ENCODE measurements around the gene ALOX5. TPM values are rescaled to one million over a fixed set of nuclear protein-coding genes. Genes with fewer than 3 reads are reported as not detected.
"Not testable (repeated sequence)": the region's sequence is repeated elsewhere in the genome, so short reads cannot be mapped to it uniquely, and the experiment has no call there.

Gene ALOX5
- total RNA-seq, 1 experiment from 2014 or later: not detected

- DNase-seq (ENCODE audit: low read depth): no peak
Observed at GRCh38 chr10:45404770-45405120, 30.7 kb downstream of the ALOX5 start.

GRCh38 chr10:45407542-45407941 lies 33.5 kb downstream of the ALOX5 start:
- DNase-seq (ENCODE audit: low read depth): no peak

DNA sequence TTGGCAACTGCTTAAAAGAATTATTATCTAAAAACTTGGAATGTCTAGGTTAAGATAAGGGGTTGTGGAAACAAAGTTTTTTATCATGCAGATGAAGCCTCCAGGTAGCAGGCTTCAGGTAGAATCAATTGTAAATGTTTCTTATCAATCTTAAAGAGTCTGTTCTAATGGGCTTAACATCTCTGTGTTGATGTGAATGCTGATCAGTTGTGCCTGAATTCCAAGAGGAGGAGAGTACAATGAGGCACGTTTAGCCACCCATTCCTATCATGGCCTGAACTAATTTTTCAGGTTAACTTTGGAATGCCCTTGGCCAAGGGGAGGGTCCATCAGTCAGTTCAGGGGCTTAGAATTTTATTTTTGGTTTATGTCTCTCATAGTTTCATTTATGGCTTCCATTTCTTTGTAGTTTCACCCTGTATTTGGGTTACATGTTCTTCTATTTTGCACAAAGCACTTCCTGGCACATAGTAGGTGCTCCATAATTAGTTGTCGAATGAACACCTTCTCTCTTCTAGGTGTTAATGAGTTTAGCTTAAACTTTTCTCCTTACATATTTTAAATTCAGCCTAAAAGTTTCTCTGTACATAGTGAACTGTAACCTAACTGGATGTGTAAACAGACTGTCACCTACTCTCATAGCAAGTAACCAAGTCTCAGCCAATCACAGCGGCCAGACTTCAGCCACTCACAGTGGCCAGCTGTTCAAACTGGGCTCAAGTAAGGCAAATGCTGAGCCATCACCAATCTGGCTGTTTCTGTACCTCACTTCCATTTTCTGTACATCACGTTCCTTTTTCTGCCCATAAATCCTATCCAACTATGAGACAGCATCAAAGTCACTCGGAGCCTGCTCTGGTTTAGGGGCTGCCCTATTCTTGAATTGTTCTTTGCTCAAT lies 34.7 kb downstream of the ALOX5 start:
- no peak for DNase-seq (ENCODE audit: low read depth)

- DNase-seq (ENCODE audit: low read depth): not testable (repeated sequence)
Observed at GRCh38 chr10:45409347-45409746, 35.3 kb downstream of the ALOX5 start.

DNA sequence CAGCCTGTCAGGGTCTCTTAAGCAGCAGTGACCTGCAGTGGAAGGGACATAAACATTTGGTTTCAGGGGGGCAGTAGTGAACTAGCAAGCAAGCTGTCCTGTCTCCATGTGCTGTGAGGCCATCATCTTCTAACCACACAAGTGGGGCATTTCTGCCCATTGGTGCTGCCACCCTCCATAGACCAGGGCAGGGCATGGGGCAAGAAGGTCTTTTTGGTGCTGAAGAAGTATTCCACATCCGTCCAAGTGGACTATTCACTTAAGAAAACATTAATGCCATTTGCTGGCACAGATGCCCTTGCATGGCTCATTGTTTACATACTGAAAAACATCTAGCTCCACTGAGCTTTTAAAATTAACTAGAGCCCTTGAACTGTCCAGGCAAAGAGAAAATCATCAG lies 35.8 kb downstream of the ALOX5 start:
- no peak for DNase-seq (ENCODE audit: low read depth)

DNA sequence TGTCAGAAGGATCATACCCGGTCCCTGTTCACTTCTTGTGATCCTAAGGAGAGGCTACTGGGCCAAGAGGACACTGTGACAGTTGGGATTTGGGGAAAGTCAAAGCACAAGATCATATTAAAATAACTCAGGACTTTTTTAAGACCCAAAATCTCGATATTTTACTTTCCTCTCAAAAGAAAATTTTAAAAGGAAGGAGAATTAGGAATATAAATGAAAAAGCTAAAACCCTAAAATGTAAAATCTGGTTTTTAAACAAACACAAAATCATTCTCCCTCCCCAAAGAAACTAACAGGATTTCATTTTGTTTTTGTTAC lies 36.4 kb downstream of the ALOX5 start:
- no peak for DNase-seq (ENCODE audit: low read depth)

DNA sequence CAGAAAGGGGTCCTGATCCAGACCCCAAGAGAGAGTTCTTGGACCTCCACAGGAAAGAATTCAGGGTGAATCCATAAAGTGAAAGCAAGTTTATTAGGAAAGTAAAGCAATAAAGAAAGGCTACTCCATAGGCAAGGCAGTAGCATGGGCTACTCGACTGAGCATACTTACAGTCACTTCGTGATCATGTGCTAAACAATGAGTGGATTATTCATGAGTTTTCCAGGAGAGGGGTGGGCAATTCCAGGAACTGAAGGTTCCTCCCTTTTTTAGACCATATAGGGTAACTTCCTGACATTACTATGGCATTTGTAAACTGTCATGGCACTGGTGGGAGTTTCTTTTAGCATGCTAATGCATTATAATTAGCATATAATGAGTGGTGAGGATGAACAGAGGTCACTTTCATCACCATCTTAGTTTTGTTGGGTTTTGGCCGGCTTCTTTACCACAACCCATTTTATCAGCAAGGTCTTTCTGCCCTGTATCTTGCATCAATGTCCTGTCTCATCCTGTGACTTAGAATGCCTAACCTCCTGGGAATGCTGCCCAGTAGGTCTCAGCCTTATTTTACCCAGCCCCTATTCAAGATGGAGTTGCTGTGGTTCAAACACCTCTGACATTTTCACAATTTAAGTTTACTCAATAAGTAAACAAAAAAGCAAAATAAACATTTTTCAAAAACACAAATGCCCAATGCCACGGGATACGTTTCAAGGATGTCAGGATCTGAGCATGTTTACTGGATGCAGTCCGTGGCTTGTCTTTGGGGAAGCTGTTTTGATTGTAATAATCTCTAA lies 37.0 kb downstream of the ALOX5 start:
- no peak for DNase-seq (ENCODE audit: low read depth)

DNA sequence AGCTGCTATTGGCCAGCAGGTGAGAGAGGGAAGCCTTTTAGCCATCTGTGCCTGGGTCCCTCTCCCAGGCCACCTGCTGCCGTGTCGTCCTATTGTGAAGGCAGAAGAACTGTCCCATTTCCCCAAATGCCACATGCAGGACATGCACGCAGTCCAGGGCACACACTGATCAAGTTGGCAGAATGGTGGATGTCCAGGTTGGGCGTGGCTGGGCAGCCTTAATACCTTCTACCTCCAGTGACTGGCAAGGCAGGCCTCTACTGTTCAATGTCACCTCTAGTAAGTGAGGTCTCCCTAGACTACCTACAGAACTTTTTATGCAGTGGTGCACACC lies 37.6 kb downstream of the ALOX5 start:
- no peak for DNase-seq (ENCODE audit: low read depth)

GRCh38 chr10:45415062-45415461 lies 41.0 kb downstream of the ALOX5 start:
- DNase-seq (ENCODE audit: low read depth): not testable (repeated sequence)

- DNase-seq (ENCODE audit: low read depth): no peak
Observed at GRCh38 chr10:45416603-45417002, 42.6 kb downstream of the ALOX5 start.

DNA sequence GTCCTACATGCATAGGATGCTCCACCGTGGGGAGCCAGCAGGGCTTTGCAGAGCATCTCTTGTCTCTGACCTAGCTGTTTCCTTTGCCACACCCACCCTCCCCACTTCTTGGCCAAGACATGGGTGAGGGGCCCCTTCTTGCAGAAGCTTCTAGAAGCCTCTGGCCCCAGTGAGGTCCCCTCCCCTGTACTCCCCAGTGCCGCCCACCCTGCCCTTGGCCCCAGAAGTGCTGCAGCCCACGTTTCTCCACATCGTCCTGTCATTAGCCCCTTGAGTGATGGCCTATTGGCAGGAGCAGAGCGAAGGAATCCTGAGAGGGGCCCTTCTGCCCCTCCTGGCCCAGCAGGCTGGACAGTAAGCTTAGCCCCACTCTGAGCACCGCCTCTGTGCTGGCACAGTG lies 43.7 kb downstream of the ALOX5 start:
- no peak for DNase-seq (ENCODE audit: low read depth)

- no peak for DNase-seq (ENCODE audit: low read depth)
Observed at GRCh38 chr10:45418417-45418848, 44.4 kb downstream of the ALOX5 start.

DNA sequence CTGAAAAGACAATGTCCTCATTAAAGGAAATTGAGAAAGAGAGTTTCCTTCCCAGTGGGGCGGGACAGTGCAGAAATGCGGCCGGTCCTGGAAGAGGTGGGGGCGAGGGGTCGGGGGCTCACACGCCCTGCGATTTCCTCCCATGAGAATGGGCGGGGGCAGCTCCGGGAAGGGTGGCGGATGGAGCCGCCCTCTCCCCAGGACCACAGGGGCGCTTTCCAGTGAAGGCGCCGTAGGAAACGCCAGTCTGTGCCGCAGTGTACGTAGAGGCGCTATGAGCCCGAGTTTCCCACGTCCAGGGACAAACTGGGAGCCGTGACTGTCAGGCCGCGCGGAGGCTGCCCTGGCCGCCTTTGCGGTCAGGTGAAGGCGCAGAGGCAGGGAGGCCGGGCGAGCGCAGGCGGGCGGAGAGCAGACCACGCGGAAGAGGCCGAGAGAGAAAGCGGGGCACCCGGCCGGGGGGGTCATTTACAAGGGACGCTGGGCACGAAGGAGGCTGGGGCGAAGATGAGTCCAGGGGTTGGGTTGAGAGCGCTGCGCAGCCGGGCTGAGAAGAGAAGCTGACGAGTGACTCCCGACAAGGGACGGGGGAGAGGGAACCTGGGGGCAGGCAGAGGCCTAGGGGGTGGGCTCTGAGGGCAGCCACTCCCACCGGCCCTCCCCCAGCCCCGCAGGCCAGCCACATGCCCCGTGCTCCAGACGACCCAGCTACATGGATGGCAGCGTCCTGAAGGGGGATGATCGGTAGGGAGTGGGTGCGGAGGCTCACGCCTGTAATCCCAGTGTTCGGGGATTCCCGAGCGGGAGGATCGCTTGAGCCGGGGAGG lies 45.0 kb downstream of the ALOX5 start:
- DNase-seq (ENCODE audit: low read depth): peak; percentile 26

- DNase-seq (ENCODE audit: low read depth): no peak
Observed at GRCh38 chr10:45419676-45420025, 45.6 kb downstream of the ALOX5 start.

DNA sequence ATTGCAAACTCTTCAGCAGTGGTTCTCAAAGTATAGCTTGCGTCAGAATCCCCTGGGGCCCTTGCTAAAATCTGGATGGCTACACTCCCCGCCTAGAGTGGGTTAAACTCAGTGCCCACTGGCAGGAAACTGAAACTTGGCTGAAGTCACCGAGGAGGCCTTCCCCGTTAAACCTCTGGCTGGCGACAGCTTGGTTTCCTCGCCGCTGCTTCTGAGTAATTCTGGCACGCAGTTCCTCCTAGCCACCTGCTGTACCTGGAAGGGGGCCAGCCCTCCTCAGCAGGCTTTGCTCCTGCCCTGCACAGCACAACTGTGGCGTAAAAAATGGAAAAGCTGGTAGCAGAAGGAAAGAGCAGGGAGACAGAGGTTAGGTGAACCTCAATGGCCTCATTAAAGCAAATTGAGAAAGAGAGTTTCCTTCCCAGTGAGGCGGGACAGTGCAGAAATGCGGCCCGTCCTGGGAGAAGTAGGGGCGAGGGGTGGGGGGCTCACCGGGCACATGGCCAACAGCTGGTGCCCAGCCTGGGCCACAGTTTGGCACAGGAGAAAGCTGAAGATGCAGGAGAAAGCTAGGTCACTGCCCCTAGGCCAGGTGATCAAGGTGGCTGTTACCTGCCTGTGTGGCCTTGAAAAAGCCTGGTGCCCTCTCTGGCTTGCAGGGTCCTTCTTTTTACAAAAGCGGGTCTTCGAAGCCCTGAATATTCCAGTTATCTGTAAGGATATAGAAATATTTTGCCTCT lies 46.6 kb downstream of the ALOX5 start:
- DNase-seq (ENCODE audit: low read depth): peak; percentile 77

DNA sequence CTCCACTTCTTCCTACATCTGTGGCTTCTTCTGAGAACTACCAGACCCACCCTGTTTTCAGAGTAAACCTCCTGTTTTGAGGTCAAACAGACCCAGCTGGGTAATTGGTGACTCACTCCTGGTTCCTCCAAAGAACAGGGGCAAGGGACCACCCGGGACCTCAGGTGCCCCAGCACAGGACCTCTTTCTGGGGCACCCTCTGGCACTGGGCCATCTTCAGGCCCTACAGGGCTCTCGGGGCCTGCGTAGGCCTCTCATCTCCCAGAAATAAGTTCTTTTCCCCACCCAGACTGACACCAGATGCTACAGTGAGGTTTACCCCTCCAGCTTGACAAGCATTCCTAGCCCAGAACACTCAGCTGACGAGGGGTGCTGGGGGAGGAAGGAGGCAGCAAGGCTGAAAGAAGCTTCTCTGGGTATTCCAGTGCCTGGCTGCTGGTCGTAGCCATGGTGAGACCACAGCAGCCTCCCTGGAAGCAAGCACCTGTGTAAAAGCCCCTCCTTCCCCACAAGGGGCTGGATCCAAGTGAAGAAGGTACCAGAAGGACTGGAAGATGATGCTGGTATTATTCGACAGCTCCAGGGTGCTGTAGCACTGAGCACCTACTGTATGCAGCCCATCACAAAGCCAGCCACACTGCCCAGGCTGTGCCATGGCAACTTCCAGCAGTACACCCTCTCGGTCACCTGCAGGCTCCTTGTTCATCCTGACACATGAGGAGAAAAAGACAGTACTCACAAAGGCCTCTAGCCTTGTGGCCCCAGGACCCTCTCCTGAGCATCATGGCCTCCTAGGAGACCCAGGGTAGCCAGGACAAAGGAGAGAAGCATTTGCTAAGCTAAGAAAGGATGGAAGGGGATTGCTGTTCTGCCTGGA lies 47.4 kb downstream of the ALOX5 start:
- DNase-seq (ENCODE audit: low read depth): no peak

GRCh38 chr10:45422207-45422865 lies 48.3 kb downstream of the ALOX5 start:
- DNase-seq (ENCODE audit: low read depth): no peak

GRCh38 chr10:45422866-45423659 lies 49.0 kb downstream of the ALOX5 start:
- DNase-seq (ENCODE audit: low read depth): no peak

DNA sequence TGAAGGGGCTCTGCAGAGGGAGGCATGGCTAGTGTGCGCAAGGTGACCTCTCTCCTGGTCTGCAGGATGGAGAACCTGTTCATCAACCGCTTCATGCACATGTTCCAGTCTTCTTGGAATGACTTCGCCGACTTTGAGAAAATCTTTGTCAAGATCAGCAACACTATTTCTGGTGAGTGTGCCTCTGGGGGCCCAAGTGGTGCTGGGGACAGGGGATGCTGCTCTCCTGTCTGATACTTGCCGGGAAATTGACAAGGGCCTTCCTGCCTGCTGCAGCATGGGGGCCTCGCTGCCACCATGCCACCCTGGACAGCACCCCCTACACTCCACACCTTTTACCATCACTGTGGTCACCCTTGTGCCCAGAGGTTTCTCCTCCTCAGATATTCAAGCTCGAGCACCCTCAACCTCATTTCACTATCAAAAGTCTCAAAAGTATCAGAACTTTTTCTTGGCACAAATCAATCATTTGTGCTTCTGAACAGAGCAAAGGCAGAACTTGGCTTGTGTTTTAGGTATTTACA lies 50.0 kb downstream of the ALOX5 start:
- no peak for DNase-seq (ENCODE audit: low read depth)
